ENCODE data around the gene SLC35D2.
A peak's percentile ranks its signal among the peaks of the same experiment; 100 is the strongest.
"Not testable (repeated sequence)": the region's sequence is repeated elsewhere in the genome, so short reads cannot be mapped to it uniquely, and the experiment has no call there.

SLC35D2 gene

GRCh38 chr9:96320749-96321280, 62.7 kb downstream of the SLC35D2 start:
- Histone ChIP-seq H3K36me3 (replicated peaks) (no peaks in the 10 kb centered on the region), H3K4me3 (ENCODE audit: low read depth, low read length) (no peak overlapping the region), H3K27me3 (replicated peaks) (no peaks in the 10 kb centered on the region), H3K27ac (no peak overlapping the region)
- DNase-seq = no peak
- in situ Hi-C loops (cut with HindIII; ENCODE audit: low pct_ligation_motif_present, low sequenced_read_pairs) = no loop called here
- no peak for TF ChIP-seq CTCF (IDR thresholded peaks at IDR 0.05; ENCODE audit: low read depth, low read length, missing control alignments)

DNA sequence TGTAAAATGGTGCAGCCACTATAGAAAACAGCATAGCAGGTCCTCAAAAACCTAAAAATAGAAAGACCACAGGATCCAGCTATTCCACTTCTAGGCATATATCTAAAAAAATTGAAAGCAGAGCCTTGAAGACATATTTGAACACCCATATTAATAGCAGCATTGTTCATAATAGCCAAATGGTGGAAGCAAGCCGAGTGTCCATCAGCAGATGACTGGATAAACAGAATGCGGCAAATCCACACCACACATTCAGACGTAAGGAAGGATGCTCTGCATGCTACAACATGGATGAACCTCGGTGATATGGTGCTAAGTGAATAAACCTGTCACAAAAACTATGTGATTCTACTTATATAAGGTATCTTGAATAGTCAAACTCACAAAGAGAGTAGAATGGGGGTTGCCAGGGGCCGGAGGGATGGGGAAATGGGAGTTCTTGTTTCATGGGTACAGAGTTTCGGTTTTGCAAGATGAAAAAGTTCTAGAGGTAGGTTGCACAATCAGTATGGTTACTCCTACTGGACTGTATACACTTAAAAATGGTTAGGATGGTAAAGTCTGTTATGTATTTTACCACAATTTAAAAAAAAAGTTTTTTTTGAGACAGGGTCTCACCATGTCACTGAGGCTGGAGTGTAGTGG, 64.5 kb downstream of the SLC35D2 start:
- DNase-seq = no peak
- TF ChIP-seq CTCF (IDR thresholded peaks at IDR 0.05; ENCODE audit: low read depth, low read length, missing control alignments) = no peak
- Histone ChIP-seq H3K27me3 (replicated peaks) (no peaks in the 10 kb centered on the region), H3K36me3 (replicated peaks) (no peaks in the 10 kb centered on the region), H3K27ac (no peak overlapping the region), H3K4me3 (ENCODE audit: low read depth, low read length) (no peak overlapping the region)
- in situ Hi-C loops (cut with HindIII; ENCODE audit: low pct_ligation_motif_present, low sequenced_read_pairs) = no loop called here

GRCh38 chr9:96317335-96317980, 66.1 kb downstream of the SLC35D2 start:
- in situ Hi-C loops (cut with HindIII; ENCODE audit: low pct_ligation_motif_present, low sequenced_read_pairs) = no loop called here
- no peak overlapping the region for H3K27ac ChIP-seq
- H3K36me3 ChIP-seq (replicated peaks) = no peaks in the 10 kb centered on the region
- DNase-seq = peak; percentile 37
- H3K27me3 ChIP-seq (replicated peaks) = no peaks in the 10 kb centered on the region
- H3K4me3 ChIP-seq (ENCODE audit: low read depth, low read length) = no peak overlapping the region
- peak; percentile 94 for TF ChIP-seq CTCF (IDR thresholded peaks at IDR 0.05; ENCODE audit: low read depth, low read length, missing control alignments)

DNA sequence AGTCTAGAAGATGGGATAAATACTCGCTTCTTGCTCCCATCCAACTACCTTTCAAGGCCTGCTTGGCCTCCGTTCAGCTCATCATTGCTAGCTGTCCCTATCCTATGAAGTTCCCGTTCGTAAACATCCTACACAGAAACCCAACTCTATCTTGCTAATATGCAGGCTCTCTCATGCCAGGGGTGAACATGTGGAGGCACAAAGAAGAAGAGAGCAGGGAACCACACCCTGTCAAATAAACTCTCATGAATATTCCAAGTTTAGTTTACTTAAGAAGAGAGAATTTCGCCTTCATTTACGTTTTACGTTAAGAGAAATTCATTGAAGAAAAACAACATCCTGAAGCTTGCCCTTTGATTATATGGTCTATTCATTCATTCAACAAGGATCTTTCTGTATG, 73.7 kb downstream of the SLC35D2 start:
- Histone ChIP-seq H3K27me3 (replicated peaks) (no peaks in the 10 kb centered on the region), H3K4me3 (ENCODE audit: low read depth, low read length) (no peak overlapping the region), H3K27ac (no peak overlapping the region), H3K36me3 (replicated peaks) (no peaks in the 10 kb centered on the region)
- DNase-seq = no peak
- in situ Hi-C loops (cut with HindIII; ENCODE audit: low pct_ligation_motif_present, low sequenced_read_pairs) = no loop called here
- TF ChIP-seq CTCF (IDR thresholded peaks at IDR 0.05; ENCODE audit: low read depth, low read length, missing control alignments) = no peak

DNA sequence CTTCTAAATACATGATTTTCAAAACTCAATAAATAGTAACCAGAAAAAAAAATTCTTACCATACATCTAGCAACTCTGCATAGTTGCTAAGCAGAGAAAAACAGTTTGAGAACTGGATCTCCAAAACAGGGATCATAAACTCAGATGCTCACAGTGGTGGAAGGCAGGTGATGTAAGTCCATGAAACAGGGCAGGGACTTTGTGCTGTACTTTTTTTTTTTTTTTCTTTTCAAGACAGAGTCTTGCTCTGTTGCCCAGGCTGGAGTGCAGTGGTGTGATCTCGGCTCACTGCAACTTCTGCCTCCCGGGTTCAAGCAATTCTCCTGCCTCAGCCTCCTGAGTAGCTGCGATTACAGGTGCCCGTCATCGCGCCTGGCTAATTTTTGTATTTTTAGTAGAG, 76.6 kb downstream of the SLC35D2 start:
- H3K27ac ChIP-seq; H3K4me3 ChIP-seq (ENCODE audit: low read depth, low read length); in situ Hi-C loops (cut with HindIII; ENCODE audit: low pct_ligation_motif_present, low sequenced_read_pairs); H3K27me3 ChIP-seq (replicated peaks); DNase-seq; H3K36me3 ChIP-seq (replicated peaks): not testable (repeated sequence)

GRCh38 chr9:96305171-96305570, 78.3 kb downstream of the SLC35D2 start:
- DNase-seq = no peak
- in situ Hi-C loops (cut with HindIII; ENCODE audit: low pct_ligation_motif_present, low sequenced_read_pairs) = no loop called here
- Histone ChIP-seq H3K27me3 (replicated peaks) (no peaks in the 10 kb centered on the region), H3K4me3 (ENCODE audit: low read depth, low read length) (no peak overlapping the region), H3K27ac (no peak overlapping the region), H3K36me3 (replicated peaks) (no peaks in the 10 kb centered on the region)
- no peak for TF ChIP-seq CTCF (IDR thresholded peaks at IDR 0.05; ENCODE audit: low read depth, low read length, missing control alignments)

Measured in brain microvascular endothelial cell (primary cell).